Muscle layer of duodenum (tissue), 2 donors: ENCODE results near the gene HS3ST2.
"Not testable (repeated sequence)": the region's sequence is repeated elsewhere in the genome, so short reads cannot be mapped to it uniquely, and the experiment has no call there.

Source experiments
- H3K27ac ChIP-seq: one replicate; pipeline ENCODE4 v1.7.0; 2013; ENCODE audit warnings: mild to moderate bottlenecking, low read length
- H3K27me3 ChIP-seq: one replicate; pipeline ENCODE4 v1.7.0; 2013; ENCODE audit warnings: low read depth, mild to moderate bottlenecking, control low read depth, low read length
- H3K36me3 ChIP-seq, 2 donors: one replicate each; pipeline ENCODE4 v1.7.0; 2013; ENCODE audit warnings: low read length in 2 of 2, control low read depth in 1 of 2, mild to moderate bottlenecking in 1 of 2; ENCODE audit not compliant: insufficient read depth in 2 of 2, control insufficient read depth in 1 of 2
- H3K4me1 ChIP-seq, 2 donors: one replicate each; pipeline ENCODE4 v1.7.0; 2013; ENCODE audit warnings: low read length in 2 of 2, mild to moderate bottlenecking in 2 of 2, control low read depth in 1 of 2, moderate library complexity in 1 of 2; ENCODE audit not compliant: insufficient read depth in 2 of 2, control insufficient read depth in 1 of 2
- H3K4me3 ChIP-seq, 2 donors: one replicate each; pipeline ENCODE4 v1.7.0; 2013; ENCODE audit warnings: low read length in 2 of 2, low read depth in 1 of 2, mild to moderate bottlenecking in 1 of 2
- H3K9me3 ChIP-seq, 2 donors: one replicate each; pipeline ENCODE4 v1.7.0; 2013; ENCODE audit warnings: low read length in 2 of 2, control low read depth in 1 of 2, mild to moderate bottlenecking in 1 of 2; ENCODE audit not compliant: control insufficient read depth in 1 of 2
- donor health status: healthy.

The HS3ST2 gene

DNA sequence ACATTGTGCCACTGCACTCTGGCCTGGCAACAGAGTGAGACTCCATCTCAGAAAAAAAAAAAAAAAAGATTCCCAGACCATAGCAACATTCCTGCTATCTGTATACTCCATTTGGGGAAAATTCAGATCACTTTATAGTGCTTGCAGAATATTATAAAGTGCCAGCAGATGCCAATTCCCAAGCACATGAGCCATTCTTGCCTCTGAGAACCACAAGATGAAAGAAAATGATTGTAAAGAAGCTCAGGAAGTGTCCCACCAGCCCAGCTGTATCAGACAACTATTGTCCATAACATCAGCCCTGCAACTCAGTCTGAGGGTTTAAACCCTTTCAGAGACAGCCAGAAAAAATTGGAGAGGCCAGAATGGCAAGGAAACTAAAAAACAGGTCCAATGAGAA lies 69.0 kb downstream of the HS3ST2 start:
- Histone ChIP-seq H3K9me3 (no peaks in the 10 kb centered on the region), H3K4me1 (no peaks in the 10 kb centered on the region), H3K36me3 (no peaks in the 10 kb centered on the region), H3K27me3 (no peaks in the 10 kb centered on the region), H3K4me3 (no peak overlapping the region), H3K27ac (no peak overlapping the region)

DNA sequence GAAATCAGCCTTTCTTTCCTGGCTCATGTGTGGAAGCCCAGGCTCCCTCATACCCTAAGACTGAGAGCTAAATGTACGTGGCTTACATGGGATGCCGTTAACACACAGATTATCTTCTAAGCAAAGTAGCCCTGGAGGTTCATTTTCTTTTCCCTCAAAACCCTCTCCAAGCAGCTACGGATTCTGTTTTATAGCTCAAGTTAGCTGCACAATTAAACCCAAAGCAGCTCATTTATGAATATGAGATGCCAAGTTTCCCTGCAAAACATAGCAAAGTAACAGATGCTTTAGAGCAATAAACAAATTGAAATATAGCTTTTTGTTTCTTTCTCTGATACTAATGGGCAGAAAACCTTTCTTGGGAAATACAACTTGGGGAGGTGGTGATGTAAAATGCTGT lies 72.0 kb downstream of the HS3ST2 start:
- no peak overlapping the region for H3K4me3 ChIP-seq
- H3K9me3 ChIP-seq: no peaks in the 10 kb centered on the region
- no peaks in the 10 kb centered on the region for H3K4me1 ChIP-seq
- H3K36me3 ChIP-seq: no peaks in the 10 kb centered on the region
- H3K27me3 ChIP-seq: no peaks in the 10 kb centered on the region
- H3K27ac ChIP-seq: no peak overlapping the region

DNA sequence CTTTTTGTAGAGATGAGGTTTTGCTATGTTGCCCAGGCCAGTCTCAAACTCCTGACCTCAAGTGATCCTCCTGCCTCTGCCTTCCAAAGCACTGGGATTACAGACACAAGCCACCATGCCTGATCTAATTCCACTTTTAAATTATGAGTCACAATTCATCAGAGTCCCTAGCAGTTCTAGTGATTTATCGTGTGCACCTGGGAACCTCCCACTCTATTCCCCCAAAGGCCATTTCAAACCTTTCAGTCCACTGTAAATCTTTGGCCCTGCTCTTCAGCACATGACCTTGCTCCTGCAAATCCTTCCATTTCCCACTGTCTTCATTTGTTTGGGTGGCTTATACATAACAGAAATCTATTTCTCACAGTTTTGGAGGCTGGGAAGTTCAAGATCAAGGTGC lies 73.0 kb downstream of the HS3ST2 start:
- Histone ChIP-seq H3K9me3 (no peaks in the 10 kb centered on the region), H3K36me3 (no peaks in the 10 kb centered on the region), H3K4me3 (no peak overlapping the region), H3K4me1 (no peaks in the 10 kb centered on the region), H3K27me3 (no peaks in the 10 kb centered on the region), H3K27ac (no peak overlapping the region)

DNA sequence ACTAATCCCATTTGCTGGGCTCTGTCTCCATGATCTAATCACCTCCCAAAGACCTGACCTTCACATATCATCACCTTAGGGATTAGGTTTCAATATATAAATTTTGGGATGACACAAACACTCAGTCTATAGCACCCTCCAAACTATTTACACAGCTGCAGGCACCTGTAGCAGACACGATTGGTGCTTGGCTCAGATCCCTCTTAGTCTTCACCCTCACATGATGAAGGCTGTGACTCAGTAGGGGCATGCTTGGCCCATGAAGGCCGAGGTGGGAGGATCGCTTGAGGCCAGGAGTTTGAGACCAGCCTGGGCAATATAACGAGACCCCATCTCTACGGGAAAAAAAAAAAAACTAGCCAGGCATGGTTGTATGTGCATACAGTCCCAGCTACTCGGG lies 73.5 kb downstream of the HS3ST2 start:
- Histone ChIP-seq H3K9me3 (no peaks in the 10 kb centered on the region), H3K4me1 (no peaks in the 10 kb centered on the region), H3K27ac (no peak overlapping the region), H3K4me3 (no peak overlapping the region), H3K36me3 (no peaks in the 10 kb centered on the region), H3K27me3 (no peaks in the 10 kb centered on the region)

DNA sequence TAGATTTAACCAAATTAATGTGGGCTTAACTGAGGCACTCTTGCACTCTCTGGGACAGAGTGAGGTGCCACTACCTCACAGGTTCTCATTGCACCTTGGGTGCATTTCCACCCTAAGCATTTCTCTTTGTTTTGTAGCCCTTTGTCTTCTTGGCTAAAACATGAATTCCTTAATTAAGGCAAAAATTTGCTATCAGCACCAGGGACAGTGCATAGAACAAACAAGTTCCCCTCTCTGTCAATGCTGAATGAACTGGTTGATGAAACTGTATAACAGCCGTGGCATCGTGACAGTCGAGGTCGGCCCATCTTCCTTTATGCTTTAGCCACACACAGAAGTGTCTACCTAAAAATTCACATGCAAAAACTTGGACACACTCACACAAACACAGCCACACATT lies 74.8 kb downstream of the HS3ST2 start:
- H3K27ac ChIP-seq: no peak overlapping the region
- H3K27me3 ChIP-seq: no peaks in the 10 kb centered on the region
- H3K9me3 ChIP-seq: no peaks in the 10 kb centered on the region
- no peaks in the 10 kb centered on the region for H3K4me1 ChIP-seq
- no peaks in the 10 kb centered on the region for H3K36me3 ChIP-seq
- no peak overlapping the region for H3K4me3 ChIP-seq

DNA sequence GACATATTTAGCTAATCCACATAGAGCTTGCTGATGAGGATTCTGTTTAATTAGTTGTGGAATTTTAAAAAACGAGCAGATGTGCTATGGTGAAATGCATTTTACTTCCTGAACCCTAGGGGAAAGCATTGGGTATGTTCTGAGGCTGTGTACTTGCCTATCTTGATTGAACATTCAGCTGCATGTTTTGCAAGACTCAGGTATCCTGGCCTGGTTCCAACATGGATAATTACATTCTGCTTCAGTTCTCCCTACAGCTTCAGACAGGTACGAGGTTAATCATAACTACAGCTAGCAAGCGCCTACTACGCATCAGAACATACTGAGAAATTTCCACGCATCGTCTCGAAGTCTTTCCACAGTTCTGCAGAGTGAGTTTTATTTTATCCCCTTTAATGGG lies 77.0 kb downstream of the HS3ST2 start:
- Histone ChIP-seq H3K36me3 (no peaks in the 10 kb centered on the region), H3K4me1 (no peaks in the 10 kb centered on the region), H3K9me3 (no peaks in the 10 kb centered on the region), H3K4me3 (no peak overlapping the region), H3K27me3 (no peaks in the 10 kb centered on the region), H3K27ac (no peak overlapping the region)

DNA sequence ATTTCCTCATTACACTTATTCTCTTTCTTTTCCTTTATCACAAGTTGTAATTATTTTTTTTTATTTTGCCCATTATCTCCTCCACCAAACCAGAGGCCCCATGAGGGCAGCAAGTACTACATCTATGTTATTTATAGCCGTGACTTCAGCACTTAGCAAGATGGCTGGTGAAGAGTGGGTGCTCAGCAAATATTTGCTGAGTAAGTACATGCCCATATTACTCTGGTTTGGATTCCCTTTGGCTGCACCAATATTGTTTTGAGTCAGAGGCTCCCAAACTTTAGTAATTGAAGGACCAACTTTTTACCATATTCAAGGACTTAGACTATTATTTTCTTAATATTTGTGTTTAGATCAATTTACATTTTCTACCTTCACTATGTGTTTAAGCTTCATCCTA lies 83.2 kb downstream of the HS3ST2 start:
- Histone ChIP-seq H3K9me3 (no peaks in the 10 kb centered on the region), H3K4me1 (no peaks in the 10 kb centered on the region), H3K36me3 (no peaks in the 10 kb centered on the region), H3K4me3 (no peak overlapping the region), H3K27ac (no peak overlapping the region), H3K27me3 (no peaks in the 10 kb centered on the region)

DNA sequence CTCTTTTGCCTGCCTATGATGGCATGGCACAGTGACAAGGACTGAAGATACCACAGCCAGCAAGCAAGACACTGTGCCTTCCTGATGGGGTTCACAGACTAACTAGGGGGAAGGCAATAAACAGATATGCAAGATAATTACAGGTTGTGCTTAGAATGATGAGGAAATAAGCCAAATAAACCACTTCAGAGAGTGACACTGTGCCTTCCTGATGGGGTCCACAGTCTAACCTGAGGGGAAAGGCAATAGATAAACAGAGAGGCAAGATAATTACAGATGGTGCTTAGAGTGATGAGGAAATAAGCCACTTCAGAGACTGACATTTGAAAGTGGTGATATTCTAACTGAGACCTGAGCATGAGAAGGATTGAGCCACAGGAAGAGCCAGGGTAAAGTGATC lies 84.2 kb downstream of the HS3ST2 start:
- no peaks in the 10 kb centered on the region for H3K36me3 ChIP-seq
- no peak overlapping the region for H3K27ac ChIP-seq
- H3K27me3 ChIP-seq: no peaks in the 10 kb centered on the region
- H3K4me1 ChIP-seq: no peaks in the 10 kb centered on the region
- no peak overlapping the region for H3K4me3 ChIP-seq
- H3K9me3 ChIP-seq: no peaks in the 10 kb centered on the region

DNA sequence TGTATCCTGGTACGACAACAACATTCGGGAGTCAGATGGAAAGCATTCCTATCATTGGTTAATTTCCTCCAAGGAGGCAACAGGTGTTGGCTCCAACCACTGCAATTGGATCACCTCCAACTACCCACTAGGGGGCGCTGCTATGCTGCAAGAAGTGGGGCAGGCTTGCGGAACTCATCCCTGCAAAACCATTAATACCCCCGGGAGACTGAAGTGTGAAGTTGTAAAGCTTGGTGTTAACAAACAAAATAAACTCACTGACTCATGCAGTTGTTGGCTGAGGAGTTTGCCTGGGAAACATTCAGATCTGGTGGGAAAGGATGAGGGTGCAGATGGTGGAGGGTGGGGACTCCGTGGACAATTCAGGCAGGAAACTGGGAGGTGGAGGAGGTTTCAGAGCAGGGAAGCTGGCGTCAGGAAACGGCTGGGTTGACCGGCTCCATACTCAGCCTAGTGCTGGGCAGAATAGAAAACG lies 84.9 kb downstream of the HS3ST2 start:
- Histone ChIP-seq H3K9me3 (no peaks in the 10 kb centered on the region), H3K36me3 (no peaks in the 10 kb centered on the region), H3K4me3 (no peak overlapping the region), H3K27ac (no peak overlapping the region), H3K4me1 (no peaks in the 10 kb centered on the region), H3K27me3 (no peaks in the 10 kb centered on the region)

DNA sequence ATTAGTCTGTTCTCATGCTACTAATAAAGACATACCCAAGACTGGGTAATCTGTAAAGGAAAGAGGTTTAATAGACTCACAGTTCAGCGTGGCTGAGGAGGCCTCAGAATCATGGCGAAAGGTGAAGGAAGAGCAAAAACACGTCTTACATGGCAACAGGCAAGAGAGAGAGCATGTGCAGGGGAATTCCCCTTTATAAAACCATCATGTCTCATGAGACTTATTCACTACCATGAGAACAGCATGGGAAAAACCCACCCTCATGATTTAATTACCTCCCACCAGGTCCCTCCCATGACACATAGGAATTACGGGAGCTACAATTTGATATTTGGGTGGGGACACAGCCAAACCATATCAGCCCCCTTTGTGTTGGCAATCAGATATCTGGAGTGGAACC lies 85.6 kb downstream of the HS3ST2 start:
- not testable (repeated sequence) for H3K4me1 ChIP-seq, H3K27ac ChIP-seq

DNA sequence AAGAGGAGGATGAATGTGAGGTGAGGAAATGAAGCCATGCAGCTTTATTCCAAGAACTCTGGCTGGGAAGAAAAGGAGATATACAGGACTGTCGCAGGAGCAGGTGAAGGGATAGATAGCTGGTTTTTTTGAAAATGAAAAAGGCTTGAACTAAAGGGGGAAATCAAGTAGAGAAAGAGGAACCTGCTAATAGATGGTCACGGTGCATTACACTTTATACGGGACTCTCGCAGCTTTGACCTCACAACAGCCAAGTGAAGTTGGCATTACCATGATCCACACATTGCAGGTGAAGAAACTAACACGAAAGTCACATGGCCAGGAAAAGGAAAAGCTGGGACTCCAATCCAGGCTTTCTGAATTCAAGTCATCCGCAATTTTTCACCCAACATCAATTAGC lies 86.9 kb downstream of the HS3ST2 start:
- Histone ChIP-seq H3K4me3 (no peak overlapping the region), H3K9me3 (no peaks in the 10 kb centered on the region), H3K36me3 (no peaks in the 10 kb centered on the region), H3K4me1 (no peaks in the 10 kb centered on the region), H3K27me3 (no peaks in the 10 kb centered on the region), H3K27ac (no peak overlapping the region)

More for the DNA sequence above, 85.6 kb downstream of the HS3ST2 start:
- H3K27me3 ChIP-seq, H3K9me3 ChIP-seq, H3K36me3 ChIP-seq, H3K4me3 ChIP-seq: not testable (repeated sequence)

DNA sequence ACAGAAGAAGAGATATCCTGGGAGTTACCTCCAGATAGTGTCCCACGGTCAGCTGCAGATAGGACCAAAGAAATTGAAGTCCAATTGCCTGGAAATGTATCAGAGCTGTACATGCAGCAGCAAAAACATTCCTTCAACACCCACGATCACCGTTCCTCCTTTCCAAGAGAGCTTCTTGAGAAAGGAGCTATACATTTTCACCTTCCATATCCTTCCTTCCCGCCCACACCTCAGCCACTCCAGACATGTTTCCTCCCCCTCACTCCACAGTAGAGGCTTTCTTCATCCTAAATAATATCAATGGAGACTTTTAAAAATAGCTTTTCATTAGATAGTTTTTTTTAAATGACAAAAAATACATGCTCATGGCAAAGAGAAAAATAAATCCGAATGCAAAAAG lies 87.6 kb downstream of the HS3ST2 start:
- Histone ChIP-seq H3K27ac (no peak overlapping the region), H3K9me3 (no peaks in the 10 kb centered on the region), H3K27me3 (no peaks in the 10 kb centered on the region), H3K4me1 (no peaks in the 10 kb centered on the region), H3K36me3 (no peaks in the 10 kb centered on the region), H3K4me3 (no peak overlapping the region)
